Activated CD4-positive, alpha-beta T cell treated with anti-CD3 and anti-CD28 coated beads, Interleukin-2, Interleukin-6, amounts not matched to agents 100 ng/mL and 50 ng/mL, durations not matched to agents 16 hours and 8 hours (primary cell): ENCODE results near the gene ERC2.
A peak's percentile ranks its signal among the peaks of the same experiment; 100 is the strongest.

Source experiments
- DNase-seq: peaks from one replicate; pipeline ENCODE4 v3.0.0-alpha.2; 2020

Gene ERC2

GRCh38 chr3:56238299-56238698 is 230.0 kb downstream of the ERC2 start:
- DNase-seq: no peak

DNA sequence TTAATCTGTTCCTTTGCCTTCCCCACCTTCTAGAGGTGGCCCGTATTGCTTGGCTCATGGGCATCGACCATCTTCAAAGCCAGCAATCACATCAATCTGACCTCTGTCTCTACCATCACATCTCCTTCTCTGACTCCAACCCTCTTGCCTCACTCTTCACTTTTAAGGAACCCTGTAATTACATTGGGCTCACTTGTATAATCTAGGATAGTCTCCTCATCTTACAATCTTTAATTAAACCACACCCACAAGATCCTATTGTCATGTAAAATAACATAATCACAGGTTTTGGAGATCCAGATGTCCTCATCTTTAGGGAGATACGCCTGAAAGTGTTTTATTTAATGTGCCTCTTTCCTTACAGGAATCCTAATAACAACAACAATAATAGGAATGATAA is 234.5 kb downstream of the ERC2 start:
- DNase-seq: no peak

- no peak for DNase-seq
These were observed 239.0 kb downstream of the ERC2 start for GRCh38 chr3:56229311-56229710.

DNA sequence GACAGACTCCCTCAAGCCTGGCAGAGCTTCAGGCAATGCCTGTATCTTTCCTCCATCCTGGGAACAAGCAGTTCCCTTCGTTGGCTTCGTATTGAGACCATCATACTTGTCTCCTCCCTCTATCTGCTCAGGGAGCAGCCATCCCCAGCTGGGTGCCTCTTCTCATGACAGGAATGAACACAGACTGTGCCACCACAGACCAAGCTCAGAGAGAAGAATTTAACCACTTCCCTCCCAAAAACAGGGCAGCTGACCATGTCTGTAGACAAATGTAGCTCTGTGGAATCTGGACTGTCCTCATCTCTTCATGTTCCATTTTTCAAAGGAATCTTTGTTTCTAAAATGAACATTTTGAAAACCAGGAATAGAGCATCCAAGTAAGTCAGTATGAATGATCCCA is 245.4 kb downstream of the ERC2 start:
- DNase-seq: no peak

DNA sequence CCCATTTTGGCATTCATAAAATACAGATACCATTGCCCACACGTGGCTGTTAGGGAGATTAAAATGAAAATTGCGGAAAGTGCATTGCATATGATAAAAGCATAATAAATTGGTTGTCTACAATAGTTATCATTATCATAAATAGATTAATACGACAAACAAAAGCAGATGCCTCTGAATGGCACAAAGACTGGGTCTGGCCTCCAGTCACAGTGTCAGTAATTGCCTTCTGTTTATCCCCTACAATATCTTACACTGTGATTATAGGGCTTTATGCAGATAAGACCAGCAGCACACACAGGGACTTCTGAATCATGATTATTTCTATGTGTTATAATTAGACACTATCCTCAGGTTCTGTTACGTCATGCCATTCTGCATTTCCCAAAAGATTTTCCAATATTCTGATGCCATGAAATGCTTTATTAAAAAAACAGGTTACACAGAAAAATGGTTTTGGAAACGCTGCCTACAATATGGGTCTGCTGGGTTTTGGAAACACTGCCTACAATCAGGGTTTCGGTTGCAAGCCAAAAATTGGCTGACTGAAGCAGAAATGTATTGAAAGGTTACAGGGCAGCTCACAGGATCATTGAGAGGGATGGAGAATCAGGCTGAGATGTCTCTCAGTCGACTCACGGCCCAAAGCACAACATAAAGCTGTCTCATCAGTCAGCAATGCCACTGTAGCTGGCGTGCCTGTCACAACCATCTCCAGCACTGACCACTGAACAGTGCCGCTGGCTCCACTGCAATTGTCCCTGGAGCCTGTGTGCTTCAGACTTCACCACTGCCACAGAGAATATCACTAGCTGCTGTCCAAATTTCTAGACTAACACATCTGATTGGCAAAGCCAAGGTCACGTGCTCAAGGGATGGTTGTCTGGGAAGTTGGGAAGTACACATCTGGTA is 248.1 kb downstream of the ERC2 start:
- DNase-seq: no peak

DNA sequence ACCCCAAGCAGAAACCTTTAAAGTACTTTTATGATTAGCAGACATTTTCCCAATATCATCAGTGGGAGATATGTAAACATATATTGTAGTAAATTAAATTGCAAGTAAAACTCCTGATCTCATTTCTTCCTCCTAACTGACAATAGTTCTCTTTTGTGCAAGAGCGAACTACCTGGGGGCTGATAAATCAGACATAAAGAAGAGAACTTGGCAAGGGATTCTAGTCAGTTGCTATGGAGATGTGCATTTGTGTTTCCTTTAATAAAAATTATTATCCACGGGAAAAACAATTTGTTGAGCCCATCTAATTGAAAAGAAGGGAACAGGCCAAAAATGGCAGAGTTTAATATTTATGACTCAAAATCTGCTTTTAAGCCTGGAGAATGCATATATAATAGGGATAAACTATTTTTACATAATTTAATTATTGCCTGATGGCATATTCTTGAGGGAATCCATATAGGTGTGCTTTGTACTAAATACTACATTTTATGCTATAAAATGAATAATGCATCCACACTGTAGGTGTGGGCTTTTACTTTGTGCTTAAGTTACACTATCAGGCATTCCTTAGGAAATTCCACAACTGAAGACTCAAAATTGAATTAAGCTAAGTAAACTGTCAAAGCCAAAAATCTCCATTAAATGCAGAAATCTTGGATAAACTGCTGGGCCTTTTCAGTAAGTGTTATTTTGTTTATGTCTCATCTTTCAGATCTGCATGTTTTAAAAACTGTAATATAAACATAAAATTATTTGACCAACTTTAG is 258.1 kb downstream of the ERC2 start:
- no peak for DNase-seq

DNA sequence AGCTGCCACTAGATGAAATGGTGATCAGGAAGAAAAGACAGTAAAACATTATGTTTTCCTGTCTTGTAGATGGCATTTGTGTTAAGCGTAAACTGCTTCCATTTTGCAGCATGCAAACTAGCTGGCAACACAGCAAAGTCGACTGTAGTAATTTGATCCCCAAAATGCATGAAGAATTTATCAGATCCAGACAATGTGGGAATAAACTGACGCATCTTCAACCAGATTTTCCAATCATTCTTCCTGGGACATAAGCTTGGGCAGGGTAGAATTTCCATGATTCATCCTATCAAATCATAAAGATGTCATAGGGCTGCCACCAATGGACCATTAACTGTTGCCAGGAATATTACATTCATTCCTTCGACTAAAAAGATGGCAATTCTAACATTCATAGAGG is 260.3 kb downstream of the ERC2 start:
- DNase-seq: no peak

GRCh38 chr3:56205406-56205805 is 262.9 kb downstream of the ERC2 start:
- no peak for DNase-seq

DNA sequence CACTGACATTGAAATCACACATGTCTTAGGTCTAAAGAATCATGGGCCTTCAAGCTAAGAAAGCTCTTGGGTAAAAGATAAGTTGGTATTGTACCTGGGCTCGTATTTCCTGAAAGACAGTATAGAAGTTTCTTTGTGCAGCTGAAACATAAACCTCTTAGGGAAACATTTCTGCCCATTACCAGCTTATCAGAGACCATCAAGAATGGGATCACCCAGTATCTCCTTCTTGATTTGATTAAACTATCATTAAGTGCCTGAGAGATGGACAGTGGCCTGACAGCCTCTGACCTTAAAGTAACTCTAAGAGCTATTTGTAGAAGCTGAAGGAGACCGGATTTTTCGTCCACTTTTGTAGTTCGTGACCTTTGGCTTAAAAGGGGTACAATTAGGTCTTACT is 265.3 kb downstream of the ERC2 start:
- DNase-seq: no peak

- no peak for DNase-seq
These were observed 266.9 kb downstream of the ERC2 start for GRCh38 chr3:56201407-56201806.

DNA sequence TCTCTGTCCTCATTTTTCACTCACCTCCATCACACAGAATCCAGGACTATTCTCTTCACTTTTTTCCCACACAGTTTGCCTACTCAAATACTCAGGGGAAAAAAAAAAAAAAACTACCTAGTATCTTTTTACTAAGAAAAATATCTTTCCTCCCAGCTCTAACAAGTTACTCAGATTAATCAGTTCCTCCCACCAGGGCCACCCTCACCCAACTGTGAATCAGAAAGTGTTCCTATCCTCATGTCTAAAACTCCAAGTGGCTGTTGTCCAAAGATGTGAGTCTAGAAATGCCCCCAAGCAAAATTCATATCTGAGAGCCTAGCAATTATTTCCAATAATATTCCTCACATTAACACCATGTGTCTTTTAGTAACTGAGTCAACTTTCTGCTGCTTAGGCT is 268.0 kb downstream of the ERC2 start:
- no peak for DNase-seq

DNA sequence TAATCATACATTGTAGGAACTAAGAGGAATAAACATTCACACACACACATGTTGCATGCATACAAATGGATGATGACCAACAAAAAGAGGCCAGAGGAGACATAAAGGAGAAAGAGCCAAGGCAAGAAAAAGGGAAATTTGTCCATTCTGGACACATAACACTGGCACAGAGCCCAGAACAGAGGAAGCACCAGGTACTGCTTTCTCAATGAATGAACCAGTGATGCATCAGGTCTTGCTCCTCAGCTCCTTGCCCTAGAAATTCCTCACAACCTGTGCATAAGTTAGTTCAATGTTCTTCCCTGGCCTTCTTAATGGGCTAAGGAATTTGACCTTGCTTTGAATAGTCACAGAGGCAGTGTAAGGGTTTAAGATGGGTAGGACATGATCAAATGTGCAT is 270.3 kb downstream of the ERC2 start:
- DNase-seq: no peak

- no peak for DNase-seq
These were observed 270.9 kb downstream of the ERC2 start for GRCh38 chr3:56197259-56197965.

DNA sequence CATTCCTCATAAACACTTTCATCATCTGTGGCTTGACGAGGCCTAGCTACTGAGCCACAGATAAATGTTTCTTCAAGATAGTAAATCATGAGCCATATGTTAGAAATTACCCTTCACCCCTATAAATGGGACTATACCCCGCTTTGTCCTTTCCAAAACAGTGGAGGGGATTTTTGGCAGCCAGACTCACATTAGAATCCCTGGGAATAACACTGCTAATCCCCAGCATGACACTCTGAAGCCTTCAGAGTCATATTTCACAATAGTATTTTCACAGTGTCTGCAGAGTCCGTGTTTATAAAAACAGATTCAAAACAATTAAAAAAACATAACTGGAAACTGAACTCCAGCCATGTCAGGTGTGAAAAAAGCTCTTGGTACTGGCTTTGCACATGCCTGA is 271.6 kb downstream of the ERC2 start:
- DNase-seq: no peak

DNA sequence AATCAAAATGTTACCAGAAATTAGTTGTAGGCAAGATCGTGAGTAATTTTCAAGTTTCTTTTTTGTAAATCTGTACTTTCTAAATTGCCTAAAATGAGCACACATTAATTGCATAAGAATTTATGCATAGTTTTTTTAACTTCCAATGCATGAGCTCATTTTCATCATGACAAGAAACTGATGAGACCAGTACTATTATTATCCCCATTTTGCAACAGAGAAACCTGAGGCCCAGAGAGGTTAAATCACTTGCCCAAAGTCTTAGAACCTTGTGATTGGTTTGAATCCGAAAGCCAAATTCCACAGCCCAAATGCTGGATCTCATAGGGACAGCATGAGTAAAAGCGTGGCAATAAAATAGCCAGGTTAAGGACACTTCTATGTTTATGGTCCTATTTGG is 274.7 kb downstream of the ERC2 start:
- DNase-seq: peak; percentile 1

- no peak for DNase-seq
These were observed 276.3 kb downstream of the ERC2 start for GRCh38 chr3:56192001-56192400.

- no peak for DNase-seq
These were observed 277.4 kb downstream of the ERC2 start for GRCh38 chr3:56190771-56191305.

DNA sequence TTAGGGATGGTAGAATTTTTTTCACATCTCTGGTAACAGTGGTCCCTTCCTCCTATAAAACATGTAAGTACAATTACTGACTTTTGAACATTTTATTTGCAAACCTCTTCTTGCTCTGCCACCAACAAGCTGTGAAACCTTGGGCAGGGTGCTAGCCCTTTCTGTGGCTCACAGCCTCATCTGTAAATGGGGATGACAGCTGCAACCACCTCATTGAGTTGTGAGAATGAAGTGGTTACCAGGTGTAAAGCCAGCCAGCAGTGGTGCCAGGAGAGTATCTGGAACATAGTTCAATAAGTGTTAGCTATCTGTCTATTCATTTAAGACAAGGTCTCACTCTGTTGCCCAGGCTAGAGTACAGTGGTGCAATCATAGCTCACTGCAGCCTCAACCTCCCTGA is 278.1 kb downstream of the ERC2 start:
- no peak for DNase-seq

DNA sequence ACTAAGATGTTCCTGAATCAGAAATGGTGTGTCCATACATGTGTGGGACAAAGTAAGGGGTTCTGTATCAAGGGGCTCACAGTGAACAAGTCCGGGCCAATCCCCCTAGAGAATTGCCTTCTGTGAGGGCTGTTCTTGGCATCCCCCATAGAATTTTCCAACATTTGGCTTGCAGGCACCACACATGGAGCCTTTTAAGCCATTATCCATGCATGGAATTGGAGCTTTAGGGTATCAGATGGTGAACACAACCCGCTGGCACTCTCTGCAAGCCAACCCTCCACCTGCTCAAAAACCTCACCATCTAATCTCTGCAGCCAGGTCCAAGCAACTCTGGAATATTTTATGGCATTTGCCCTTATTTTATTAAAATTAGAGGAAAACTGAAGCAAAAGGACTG is 278.7 kb downstream of the ERC2 start:
- DNase-seq: no peak

GRCh38 chr3:56188201-56188600 is 280.1 kb downstream of the ERC2 start:
- DNase-seq: no peak

- no peak for DNase-seq
These were observed 281.2 kb downstream of the ERC2 start for GRCh38 chr3:56187051-56187450.

DNA sequence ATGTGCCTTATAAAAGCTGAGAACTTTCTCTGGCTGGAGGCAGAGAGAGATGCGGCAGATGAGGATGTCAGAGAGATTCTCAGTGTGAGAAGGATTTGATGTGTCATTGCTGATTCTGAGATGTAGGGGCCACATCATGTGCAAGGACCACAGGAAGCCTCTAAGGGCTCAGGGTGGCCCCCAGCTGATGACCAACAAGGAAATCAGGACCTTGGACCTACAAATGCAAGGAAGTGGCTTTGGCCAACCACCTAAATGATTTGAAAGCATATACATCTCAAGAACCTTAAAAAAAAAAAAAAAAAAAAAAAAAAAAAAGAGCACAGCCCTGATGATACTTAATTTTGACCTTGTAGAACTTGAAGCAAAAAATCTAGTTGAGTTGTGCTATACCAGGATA is 282.4 kb downstream of the ERC2 start:
- DNase-seq: no peak

GRCh38 chr3:56183529-56183928 is 284.7 kb downstream of the ERC2 start:
- no peak for DNase-seq
